ENCODE measurements around the gene HOOK1.

GRCh38 chr1:59866462-59866861 is 51.7 kb downstream of the HOOK1 start:
- TF ChIP-seq CTCF (IDR thresholded peaks at IDR 0.05) = no peak
- TF ChIP-seq POLR2AphosphoS5 (IDR thresholded peaks at IDR 0.05; ENCODE audit: low read depth, low read length) = no peak
- no peak for TF ChIP-seq REST (IDR thresholded peaks at IDR 0.05; ENCODE audit: insufficient read depth in 1 of 2, low read depth in 2 of 2, low read length in 1 of 2)
- TF ChIP-seq TCF7L2 (IDR thresholded peaks at IDR 0.05; ENCODE audit: low read depth, low read length) = no peak
